CD4-positive, alpha-beta T cell treated with Interleukin-17A for 1 hour (primary cell): ENCODE measurements around the gene BTN3A1.
A peak's percentile ranks its signal among the peaks of the same experiment; 100 is the strongest.
"Not testable (repeated sequence)": the region's sequence is repeated elsewhere in the genome, so short reads cannot be mapped to it uniquely, and the experiment has no call there.

Experiments used
- DNase-seq: peaks from one replicate; pipeline ENCODE4 v3.0.0-alpha.2; 2020

BTN3A1 gene

GRCh38 chr6:26401987-26402658 is at the start of gene BTN3A1:
TSS of gene BTN3A1 (plus strand) at chr6:26402275. CDS start at chr6:26405564, 3,289 bp downstream.
- DNase-seq: peak; percentile 89

- DNase-seq: no peak
Observed at GRCh38 chr6:26352315-26352714, 49.8 kb upstream of the BTN3A1 start.

- DNase-seq: no peak
Observed at GRCh38 chr6:26354162-26354561, 47.9 kb upstream of the BTN3A1 start.

GRCh38 chr6:26355366-26355765 is 46.7 kb upstream of the BTN3A1 start:
- no peak for DNase-seq

- DNase-seq: not testable (repeated sequence)
Observed at GRCh38 chr6:26357543-26357942, 44.5 kb upstream of the BTN3A1 start.

- DNase-seq: peak; percentile 47
Observed at GRCh38 chr6:26358511-26358981, 43.5 kb upstream of the BTN3A1 start.

- DNase-seq: no peak
Observed at GRCh38 chr6:26359765-26360164, 42.3 kb upstream of the BTN3A1 start.

- DNase-seq: peak; percentile 54
Observed at GRCh38 chr6:26360451-26361416, 41.3 kb upstream of the BTN3A1 start.

- no peak for DNase-seq
Observed at GRCh38 chr6:26361544-26361943, 40.5 kb upstream of the BTN3A1 start.

- no peak for DNase-seq
Observed at GRCh38 chr6:26362093-26362835, 39.8 kb upstream of the BTN3A1 start.

- DNase-seq: no peak
Observed at GRCh38 chr6:26362836-26363220, 39.2 kb upstream of the BTN3A1 start.

GRCh38 chr6:26363882-26364701 is 38.0 kb upstream of the BTN3A1 start:
- DNase-seq: peak; percentile 44

GRCh38 chr6:26365633-26365995 is 36.5 kb upstream of the BTN3A1 start:
- no peak for DNase-seq

- no peak for DNase-seq
Observed at GRCh38 chr6:26366504-26366903, 35.6 kb upstream of the BTN3A1 start.

- DNase-seq: peak; percentile 40
Observed at GRCh38 chr6:26367114-26367513, 35.0 kb upstream of the BTN3A1 start.

GRCh38 chr6:26371813-26372212 is 30.3 kb upstream of the BTN3A1 start:
- DNase-seq: not testable (repeated sequence)

GRCh38 chr6:26372308-26373144 is 29.5 kb upstream of the BTN3A1 start:
- no peak for DNase-seq

- DNase-seq: no peak
Observed at GRCh38 chr6:26375270-26375669, 26.8 kb upstream of the BTN3A1 start.

- no peak for DNase-seq
Observed at GRCh38 chr6:26377719-26378118, 24.4 kb upstream of the BTN3A1 start.

- DNase-seq: not testable (repeated sequence)
Observed at GRCh38 chr6:26378143-26378542, 23.9 kb upstream of the BTN3A1 start.

- DNase-seq: no peak
Observed at GRCh38 chr6:26379292-26379691, 22.8 kb upstream of the BTN3A1 start.
